BLaER1 treated with 17β-estradiol and CSF1 and Interleukin-3, amounts not matched to agents 10 nM and 100 nM (cell line): Measurements from ENCODE around the gene CASZ1.

Source experiments
- H3K27ac ChIP-seq, 11 experiments: shearing (Covaris generic); formaldehyde crosslinking; 2 replicates each; pipeline ENCODE4 v1.8.1; 2022
- H3K27me3 ChIP-seq, 11 experiments: shearing (Covaris generic); formaldehyde crosslinking; 2 replicates each; pipeline ENCODE4 v1.8.1; 2022
- H3K36me3 ChIP-seq, 11 experiments: shearing (Covaris generic); formaldehyde crosslinking; 2 replicates each; pipeline ENCODE4 v1.8.1; 2022
- H3K4me1 ChIP-seq, 10 experiments: shearing (Covaris generic); formaldehyde crosslinking; 2 replicates each; pipeline ENCODE4 v1.8.1; 2022
- H3K4me2 ChIP-seq, 11 experiments: shearing (Covaris generic); formaldehyde crosslinking; 2 replicates each; pipeline ENCODE4 v1.8.1; 2022
- H3K4me3 ChIP-seq, 10 experiments: shearing (Covaris generic); formaldehyde crosslinking; 2 replicates each; pipeline ENCODE4 v1.8.1; 2022
- H3K9ac ChIP-seq, 11 experiments: shearing (Covaris generic); formaldehyde crosslinking; 2 replicates each; pipeline ENCODE4 v1.8.1; 2022
- H3K9me3 ChIP-seq, 11 experiments: shearing (Covaris generic); formaldehyde crosslinking; replicated peaks in 1 of 11; 2 replicates each; pipeline ENCODE4 v1.8.1; 2022
- H4K20me1 ChIP-seq, 11 experiments: shearing (Covaris generic); formaldehyde crosslinking; 2 replicates each; pipeline ENCODE4 v1.8.1; 2022
- Cebpa-rat ChIP-seq, 11 experiments: shearing (Covaris generic); IDR thresholded peaks; 2 replicates each; pipeline ENCODE4 v1.8.1; 2022

Gene CASZ1

DNA sequence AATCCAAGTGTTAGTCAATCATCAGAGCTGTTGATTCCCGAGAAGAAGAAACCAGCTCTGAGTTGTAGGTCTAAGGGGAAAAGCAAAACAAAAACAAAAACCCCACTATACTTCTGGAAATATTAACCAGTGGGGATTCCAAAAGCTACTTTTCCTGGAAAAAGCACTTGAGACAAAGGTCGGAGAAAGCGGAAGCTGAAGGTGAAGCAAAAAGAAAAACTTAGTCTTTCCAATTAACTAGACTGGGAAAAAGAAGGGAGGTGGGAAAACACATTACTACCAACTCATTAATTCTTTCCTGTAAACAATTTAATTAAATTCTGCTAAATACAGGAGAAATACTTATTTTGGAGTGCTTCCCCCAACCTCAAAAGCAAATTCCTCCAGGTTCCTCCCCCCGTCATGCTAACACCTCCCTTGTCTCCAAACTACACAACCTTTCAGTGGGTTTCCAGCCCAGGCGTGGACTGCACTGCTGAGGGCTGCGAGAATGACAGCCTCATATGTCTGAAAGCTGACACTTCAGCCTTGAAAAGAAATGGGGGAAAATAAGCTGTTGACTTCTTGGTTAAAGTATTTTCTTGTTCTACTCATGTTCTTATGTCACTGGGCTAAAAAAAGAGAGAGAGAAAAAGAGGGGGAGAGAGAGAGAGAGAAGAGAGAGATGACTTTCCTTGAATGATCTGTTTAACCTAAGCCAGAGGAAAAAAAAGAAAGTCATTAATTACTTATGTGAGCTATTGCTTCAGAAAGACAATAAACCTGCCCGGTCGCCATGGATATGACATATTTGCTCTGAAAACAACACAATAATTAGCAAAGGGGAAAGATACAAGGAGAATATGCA lies 5.1 kb downstream of the CASZ1 start:
- H3K27ac ChIP-seq, result no peak overlapping the region
- H3K27me3 ChIP-seq, result peaks cover 99 to 100% (median 100%) of the 10 kb centered on the region in 11 experiments
- TF ChIP-seq Cebpa-rat (IDR thresholded peaks at IDR 0.05), result no peak
- no peaks in the 10 kb centered on the region for H3K36me3 ChIP-seq
- H3K4me3 ChIP-seq, result no peak overlapping the region
- no peaks in the 10 kb centered on the region for H3K9me3 ChIP-seq
- H3K9ac ChIP-seq, result no peak overlapping the region
- no peak overlapping the region for H3K4me2 ChIP-seq
- H3K4me1 ChIP-seq, result peaks cover 17 to 27% (median 23%) of the 10 kb centered on the region in 10 experiments
- peaks cover 0 to 73% (median 39%) of the 10 kb centered on the region in 11 experiments; a peak in 19 of 22 replicates for H4K20me1 ChIP-seq

DNA sequence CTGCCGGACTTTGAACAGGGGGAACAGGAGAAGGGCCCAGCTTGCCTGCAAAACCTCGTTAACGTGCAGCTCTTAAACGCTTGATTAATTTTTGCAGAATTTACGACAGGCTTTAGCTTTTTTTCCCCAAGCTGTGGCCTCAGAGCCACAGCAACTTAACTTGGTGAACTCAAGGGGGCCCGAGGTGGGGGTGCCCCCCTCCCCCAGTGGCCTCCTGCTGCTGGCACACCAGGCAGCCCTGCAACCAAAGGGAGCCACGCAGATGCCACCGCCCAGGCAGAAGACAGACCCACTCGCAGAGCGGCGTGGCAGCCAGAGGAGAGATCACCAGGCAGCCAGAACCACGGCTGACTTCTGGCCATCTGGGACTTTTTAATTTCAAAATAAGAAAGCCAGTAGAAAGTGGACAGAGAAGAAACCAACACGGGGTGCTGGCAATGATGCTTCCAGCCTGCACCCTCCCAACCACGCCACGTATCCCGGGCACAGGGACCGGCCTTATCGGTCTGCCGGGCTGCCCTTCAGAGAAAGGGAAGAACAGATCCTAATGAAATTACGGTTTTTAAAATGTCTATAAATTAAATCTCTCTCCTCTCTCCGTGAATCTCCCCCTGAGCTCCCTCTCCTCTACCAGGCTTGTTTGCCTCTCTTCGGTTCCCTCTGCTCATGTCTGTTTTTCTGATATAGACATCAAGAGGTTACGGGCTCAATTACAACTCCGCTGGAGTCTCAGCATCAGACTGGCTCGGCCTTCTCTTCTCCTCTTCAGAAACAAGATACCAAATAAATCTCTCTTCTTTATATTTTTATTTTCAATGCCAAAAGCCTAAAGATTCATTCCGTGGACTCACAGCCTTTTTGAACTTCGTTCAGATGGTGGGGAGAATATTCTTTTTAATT lies 6.4 kb downstream of the CASZ1 start:
- Histone ChIP-seq H3K4me2 (no peak overlapping the region), H3K4me1 (peaks cover 10 to 19% (median 17%) of the 10 kb centered on the region in 10 experiments; a peak in 19 of 20 replicates), H3K9me3 (no peaks in the 10 kb centered on the region), H3K4me3 (no peak overlapping the region), H4K20me1 (peaks cover 0 to 76% (median 33%) of the 10 kb centered on the region in 11 experiments; a peak in 19 of 22 replicates), H3K9ac (no peak overlapping the region), H3K36me3 (no peaks in the 10 kb centered on the region), H3K27me3 (peaks cover 90 to 99% (median 98%) of the 10 kb centered on the region in 11 experiments), H3K27ac (no peak overlapping the region)
- TF ChIP-seq Cebpa-rat (IDR thresholded peaks at IDR 0.05), result no peak

DNA sequence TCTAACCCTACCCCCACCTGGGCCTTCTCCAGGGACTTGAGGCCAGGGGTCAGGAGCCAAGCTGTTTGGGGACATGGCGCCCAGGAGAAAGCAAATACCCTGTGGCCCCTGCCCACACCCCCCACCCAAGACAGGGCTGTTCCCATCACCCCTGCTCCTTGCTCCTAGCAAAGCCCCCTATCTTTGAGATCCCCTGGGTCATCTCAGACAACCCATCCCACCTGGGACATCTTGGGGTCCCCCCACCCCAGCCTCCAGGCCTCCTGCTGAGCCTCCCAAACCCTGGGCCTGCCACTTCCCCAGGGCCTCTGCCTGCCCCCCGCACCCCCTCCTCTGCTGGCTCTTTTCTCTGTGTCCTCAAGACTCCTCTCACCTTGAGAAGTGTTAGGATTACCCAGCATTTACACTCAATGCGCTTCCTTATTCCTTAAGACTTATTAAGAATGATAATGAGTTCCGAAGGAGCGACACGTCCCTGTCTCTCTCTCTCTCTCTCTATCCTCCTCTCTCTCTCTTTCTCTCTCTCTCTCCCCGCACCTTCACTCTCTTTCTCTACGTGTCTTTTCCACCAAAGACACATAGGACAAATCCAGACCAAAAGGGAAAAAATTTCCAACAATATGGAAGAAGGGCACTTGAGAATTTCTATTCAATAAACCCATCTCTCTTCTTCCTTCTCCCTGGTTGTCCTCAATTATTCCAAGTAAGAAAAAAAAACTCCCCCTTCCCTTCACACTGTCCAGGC lies 7.2 kb downstream of the CASZ1 start:
- H3K36me3 ChIP-seq, result no peaks in the 10 kb centered on the region
- no peak overlapping the region for H3K4me2 ChIP-seq
- peaks cover 0 to 69% (median 27%) of the 10 kb centered on the region in 11 experiments; a peak in 19 of 22 replicates for H4K20me1 ChIP-seq
- H3K27me3 ChIP-seq, result peaks cover 82 to 94% (median 90%) of the 10 kb centered on the region in 11 experiments
- no peak for TF ChIP-seq Cebpa-rat (IDR thresholded peaks at IDR 0.05)
- no peak overlapping the region for H3K4me3 ChIP-seq
- H3K27ac ChIP-seq, result no peak overlapping the region
- no peaks in the 10 kb centered on the region for H3K9me3 ChIP-seq
- no peak overlapping the region for H3K9ac ChIP-seq
- peaks cover 7 to 13% (median 11%) of the 10 kb centered on the region in 10 experiments; a peak in 19 of 20 replicates for H3K4me1 ChIP-seq

DNA sequence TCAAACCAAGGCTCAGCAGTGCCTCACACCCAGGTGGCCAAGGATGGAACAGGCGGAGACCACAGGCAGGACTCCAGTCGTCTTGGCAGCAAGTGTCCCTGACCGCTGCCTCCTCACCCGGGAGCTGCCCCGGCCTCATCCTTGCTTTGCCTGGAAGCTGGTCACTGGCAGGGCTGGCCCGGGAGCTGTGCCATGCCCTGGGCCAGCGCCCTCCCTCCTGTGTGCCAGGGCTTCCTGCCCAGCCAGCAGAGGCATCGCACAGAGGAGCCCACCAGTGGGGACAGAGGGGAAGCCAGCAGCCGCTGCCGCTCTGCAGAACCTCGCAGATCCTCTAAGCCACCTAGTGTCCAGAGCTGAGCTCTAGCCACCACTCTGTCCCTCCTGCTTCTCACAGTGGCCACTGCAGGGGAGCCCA lies 7.8 kb downstream of the CASZ1 start:
- Histone ChIP-seq H3K4me2 (no peak overlapping the region), H3K36me3 (no peaks in the 10 kb centered on the region), H4K20me1 (peaks cover 0 to 62% (median 22%) of the 10 kb centered on the region in 11 experiments; a peak in 18 of 22 replicates), H3K27me3 (peaks cover 76 to 92% (median 84%) of the 10 kb centered on the region in 11 experiments), H3K4me1 (peaks cover under 1 to 7% (median 5%) of the 10 kb centered on the region in 10 experiments; a peak in 14 of 20 replicates), H3K27ac (no peak overlapping the region), H3K9me3 (no peaks in the 10 kb centered on the region), H3K9ac (no peak overlapping the region), H3K4me3 (no peak overlapping the region)
- TF ChIP-seq Cebpa-rat (IDR thresholded peaks at IDR 0.05), result no peak

DNA sequence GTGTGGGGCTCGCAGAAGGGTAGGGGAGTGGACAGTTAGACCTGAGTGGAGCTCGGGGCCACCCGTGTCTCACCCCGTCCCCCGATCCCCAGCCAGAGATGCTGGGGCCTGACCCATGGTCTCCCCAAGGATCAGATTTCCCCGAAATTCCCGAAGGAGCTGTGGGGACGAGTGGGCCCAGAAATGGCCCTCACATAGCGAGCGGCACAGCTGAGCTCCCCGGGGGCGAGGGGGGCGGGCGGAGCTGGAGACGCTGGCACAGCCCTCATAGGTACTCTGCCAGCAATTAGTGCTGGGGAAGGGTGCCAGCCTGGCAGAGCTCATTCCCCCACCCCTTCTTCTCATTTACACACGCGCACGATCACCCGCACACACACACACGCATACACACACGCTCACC lies 9.2 kb downstream of the CASZ1 start:
- Histone ChIP-seq H3K27ac (no peak overlapping the region), H3K9ac (no peak overlapping the region), H3K4me3 (no peak overlapping the region), H3K9me3 (no peaks in the 10 kb centered on the region), H4K20me1 (peaks cover 0 to 55% (median 21%) of the 10 kb centered on the region in 11 experiments; a peak in 16 of 22 replicates), H3K27me3 (peaks cover 62 to 79% (median 71%) of the 10 kb centered on the region in 11 experiments), H3K4me1 (no peaks in the 10 kb centered on the region), H3K4me2 (no peak overlapping the region), H3K36me3 (no peaks in the 10 kb centered on the region)
- TF ChIP-seq Cebpa-rat (IDR thresholded peaks at IDR 0.05), result no peak

DNA sequence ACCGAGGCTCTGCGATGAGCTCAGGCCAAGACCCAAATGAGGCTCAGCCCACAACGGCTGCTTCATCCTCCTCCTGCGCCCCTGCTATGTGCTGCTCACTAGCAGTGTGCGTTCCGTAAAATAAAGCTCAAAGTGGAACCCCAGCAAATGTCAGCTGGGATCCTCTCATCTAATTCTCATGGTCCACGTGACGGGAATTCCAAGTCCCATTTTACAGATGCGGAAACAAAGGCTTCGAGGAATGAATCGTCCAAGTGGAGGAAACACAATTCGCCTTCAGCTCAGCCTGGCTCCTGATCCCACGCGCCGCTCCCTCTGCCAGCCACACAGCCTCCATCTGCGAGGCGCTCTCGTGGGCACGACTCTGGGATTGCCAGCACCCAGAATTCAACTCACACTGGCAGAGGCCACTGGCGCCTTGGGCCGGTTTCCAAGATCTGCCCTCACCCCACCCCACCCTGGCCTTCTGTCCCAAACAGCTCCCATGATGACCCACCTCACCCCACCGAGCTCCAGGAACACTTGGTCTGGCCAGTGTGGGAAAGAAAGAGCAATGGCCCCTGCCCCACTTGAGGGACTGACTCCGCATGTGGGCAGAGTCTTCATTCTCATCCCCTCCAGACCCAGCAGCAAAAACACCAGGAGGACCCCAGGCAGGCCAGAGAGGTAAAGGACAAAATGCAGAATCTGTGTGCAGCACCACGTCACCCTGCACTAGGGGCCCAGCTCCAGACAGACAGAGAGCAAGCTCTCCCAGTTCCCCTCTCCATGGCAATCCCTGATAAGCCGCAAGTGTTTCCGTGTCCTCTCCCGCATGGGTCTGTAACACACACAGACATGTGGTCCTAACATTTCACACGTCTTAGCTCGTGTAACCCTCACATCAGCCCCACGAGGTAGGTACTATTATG lies 10.5 kb downstream of the CASZ1 start:
- no peak overlapping the region for H3K4me2 ChIP-seq
- H3K9ac ChIP-seq, result no peak overlapping the region
- no peaks in the 10 kb centered on the region for H3K9me3 ChIP-seq
- H4K20me1 ChIP-seq, result peaks cover 0 to 48% (median 16%) of the 10 kb centered on the region in 11 experiments; a peak in 13 of 22 replicates
- no peak overlapping the region for H3K4me3 ChIP-seq
- H3K4me1 ChIP-seq, result no peaks in the 10 kb centered on the region
- no peak overlapping the region for H3K27ac ChIP-seq
- H3K27me3 ChIP-seq, result peaks cover 50 to 66% (median 58%) of the 10 kb centered on the region in 11 experiments
- H3K36me3 ChIP-seq, result no peaks in the 10 kb centered on the region
- TF ChIP-seq Cebpa-rat (IDR thresholded peaks at IDR 0.05), result no peak

DNA sequence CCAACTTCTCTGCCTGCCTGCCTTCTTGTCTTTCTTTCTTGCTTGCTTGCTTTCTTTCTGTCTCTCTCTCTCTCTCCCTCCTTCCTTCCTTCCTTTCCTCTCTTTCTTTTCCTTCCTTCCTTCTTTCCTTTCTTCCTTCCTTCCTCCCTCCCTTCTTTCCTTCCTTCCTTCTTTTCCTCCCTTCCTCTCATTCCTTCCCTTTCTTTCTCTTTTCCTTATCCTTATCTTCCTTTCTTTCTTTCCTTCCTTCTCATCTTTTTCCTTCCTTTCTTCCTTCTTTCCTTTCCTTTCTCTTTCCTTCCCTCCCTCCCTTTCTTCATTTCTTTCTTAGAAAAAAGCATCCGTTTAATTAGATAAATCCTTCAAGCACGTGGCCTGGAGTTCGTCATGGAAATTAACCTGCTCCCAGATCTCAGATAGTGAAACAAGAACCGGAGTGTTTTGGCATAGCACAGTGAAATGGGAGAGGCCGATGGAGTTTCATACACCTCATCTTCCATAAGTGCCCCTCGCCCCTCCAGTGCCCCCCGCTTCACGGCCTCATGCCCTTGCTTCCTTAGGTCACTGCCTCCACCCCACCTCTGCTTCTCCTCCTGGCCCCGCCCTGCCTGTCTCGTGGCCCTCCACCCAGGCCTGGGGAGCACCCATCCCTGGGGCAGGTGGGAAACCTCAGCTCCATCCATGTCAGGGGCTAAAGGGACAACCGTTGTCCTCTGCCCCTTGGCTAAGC lies 11.3 kb downstream of the CASZ1 start:
- H3K4me3 ChIP-seq, result no peak overlapping the region
- H3K9me3 ChIP-seq, result no peaks in the 10 kb centered on the region
- TF ChIP-seq Cebpa-rat (IDR thresholded peaks at IDR 0.05), result no peak
- H3K27ac ChIP-seq, result no peak overlapping the region
- H4K20me1 ChIP-seq, result peaks cover 0 to 43% (median 14%) of the 10 kb centered on the region in 11 experiments; a peak in 13 of 22 replicates
- no peaks in the 10 kb centered on the region for H3K4me1 ChIP-seq
- H3K9ac ChIP-seq, result no peak overlapping the region
- peaks cover 42 to 58% (median 49%) of the 10 kb centered on the region in 11 experiments for H3K27me3 ChIP-seq
- no peaks in the 10 kb centered on the region for H3K36me3 ChIP-seq
- no peak overlapping the region for H3K4me2 ChIP-seq
